ENCODE measurements around the gene FAM83C.
"Not testable (repeated sequence)": the region's sequence is repeated elsewhere in the genome, so short reads cannot be mapped to it uniquely, and the experiment has no call there.

FAM83C gene

GRCh38 chr20:35318502-35319157 lies 26.4 kb upstream of the FAM83C start:
- H3K27ac ChIP-seq, result peak overlapping the region; percentile 55
- no peak for TF ChIP-seq ZFX (IDR thresholded peaks at IDR 0.05)
- TF ChIP-seq, protein P1, sequence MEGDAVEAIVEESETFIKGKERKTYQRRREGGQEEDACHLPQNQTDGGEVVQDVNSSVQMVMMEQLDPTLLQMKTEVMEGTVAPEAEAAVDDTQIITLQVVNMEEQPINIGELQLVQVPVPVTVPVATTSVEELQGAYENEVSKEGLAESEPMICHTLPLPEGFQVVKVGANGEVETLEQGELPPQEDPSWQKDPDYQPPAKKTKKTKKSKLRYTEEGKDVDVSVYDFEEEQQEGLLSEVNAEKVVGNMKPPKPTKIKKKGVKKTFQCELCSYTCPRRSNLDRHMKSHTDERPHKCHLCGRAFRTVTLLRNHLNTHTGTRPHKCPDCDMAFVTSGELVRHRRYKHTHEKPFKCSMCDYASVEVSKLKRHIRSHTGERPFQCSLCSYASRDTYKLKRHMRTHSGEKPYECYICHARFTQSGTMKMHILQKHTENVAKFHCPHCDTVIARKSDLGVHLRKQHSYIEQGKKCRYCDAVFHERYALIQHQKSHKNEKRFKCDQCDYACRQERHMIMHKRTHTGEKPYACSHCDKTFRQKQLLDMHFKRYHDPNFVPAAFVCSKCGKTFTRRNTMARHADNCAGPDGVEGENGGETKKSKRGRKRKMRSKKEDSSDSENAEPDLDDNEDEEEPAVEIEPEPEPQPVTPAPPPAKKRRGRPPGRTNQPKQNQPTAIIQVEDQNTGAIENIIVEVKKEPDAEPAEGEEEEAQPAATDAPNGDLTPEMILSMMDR (conservative IDR thresholded peaks at IDR 0.05), result no peak

DNA sequence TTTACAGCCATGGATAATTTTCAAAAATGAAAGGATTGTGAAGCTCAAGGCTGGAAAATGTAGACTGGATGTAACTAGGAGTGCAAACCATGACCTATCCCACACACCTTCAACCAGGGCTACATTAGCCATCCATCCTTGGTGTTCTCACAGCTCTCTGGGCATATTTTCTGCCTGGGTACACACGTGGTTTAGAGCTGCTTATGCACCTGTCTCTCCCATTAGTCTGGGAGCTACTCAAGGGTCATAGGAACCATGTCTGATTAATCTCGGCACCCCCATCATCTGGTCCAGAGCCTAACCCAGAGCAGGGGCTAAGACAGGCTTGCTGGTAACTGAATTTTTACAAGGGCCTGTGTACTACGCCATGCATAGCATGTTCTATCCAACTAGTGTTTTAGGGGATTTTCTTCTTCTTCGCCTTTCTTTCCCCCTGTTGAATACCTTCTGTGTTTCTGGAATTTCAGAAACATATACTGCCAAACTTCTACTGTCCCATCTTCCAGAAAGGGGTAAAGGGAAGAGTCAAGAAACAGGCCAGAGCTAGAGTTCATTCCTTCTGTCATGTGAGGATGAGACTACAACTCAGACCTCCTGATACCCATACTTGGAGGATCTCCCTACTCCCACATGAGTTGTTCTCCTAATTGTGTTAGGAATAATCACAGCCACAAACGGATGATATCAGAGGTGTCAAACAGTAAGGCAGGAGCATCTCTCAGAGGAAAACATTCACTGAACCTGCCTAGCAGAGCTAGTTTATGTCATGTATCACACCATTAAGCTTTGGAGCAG lies 25.4 kb upstream of the FAM83C start:
- peak overlapping the region; percentile 55; the same call in 1 of the 2 replicates for H3K27ac ChIP-seq
- TF ChIP-seq ZFX (IDR thresholded peaks at IDR 0.05), result no peak
- TF ChIP-seq, protein P1 (conservative IDR thresholded peaks at IDR 0.05), result no peak

- TF ChIP-seq, protein P1 (conservative IDR thresholded peaks at IDR 0.05), result no peak
- no peak for TF ChIP-seq ZFX (IDR thresholded peaks at IDR 0.05)
- H3K27ac ChIP-seq, result no peak overlapping the region
Measured at GRCh38 chr20:35316086-35316485, 23.9 kb upstream of the FAM83C start.

DNA sequence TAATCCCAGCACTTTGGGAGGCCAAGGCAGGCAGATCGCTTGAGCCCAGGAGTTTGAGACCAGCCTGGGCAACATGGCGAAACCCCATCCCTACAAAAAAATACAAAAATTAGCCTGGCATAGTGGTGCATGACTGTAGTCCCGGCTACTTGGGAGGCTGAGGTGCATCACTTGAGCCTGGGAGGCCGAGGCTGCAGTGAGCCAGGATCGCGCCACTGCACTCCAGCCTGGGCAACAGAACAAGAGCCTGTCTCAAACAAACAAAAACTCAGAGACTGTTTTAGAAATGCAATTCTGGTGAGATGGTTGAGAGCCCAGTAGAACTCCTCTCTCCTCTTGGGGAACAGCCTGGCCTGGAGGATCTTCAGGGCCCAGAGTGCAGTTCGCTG lies 23.4 kb upstream of the FAM83C start:
- not testable (repeated sequence) for H3K27ac ChIP-seq

DNA sequence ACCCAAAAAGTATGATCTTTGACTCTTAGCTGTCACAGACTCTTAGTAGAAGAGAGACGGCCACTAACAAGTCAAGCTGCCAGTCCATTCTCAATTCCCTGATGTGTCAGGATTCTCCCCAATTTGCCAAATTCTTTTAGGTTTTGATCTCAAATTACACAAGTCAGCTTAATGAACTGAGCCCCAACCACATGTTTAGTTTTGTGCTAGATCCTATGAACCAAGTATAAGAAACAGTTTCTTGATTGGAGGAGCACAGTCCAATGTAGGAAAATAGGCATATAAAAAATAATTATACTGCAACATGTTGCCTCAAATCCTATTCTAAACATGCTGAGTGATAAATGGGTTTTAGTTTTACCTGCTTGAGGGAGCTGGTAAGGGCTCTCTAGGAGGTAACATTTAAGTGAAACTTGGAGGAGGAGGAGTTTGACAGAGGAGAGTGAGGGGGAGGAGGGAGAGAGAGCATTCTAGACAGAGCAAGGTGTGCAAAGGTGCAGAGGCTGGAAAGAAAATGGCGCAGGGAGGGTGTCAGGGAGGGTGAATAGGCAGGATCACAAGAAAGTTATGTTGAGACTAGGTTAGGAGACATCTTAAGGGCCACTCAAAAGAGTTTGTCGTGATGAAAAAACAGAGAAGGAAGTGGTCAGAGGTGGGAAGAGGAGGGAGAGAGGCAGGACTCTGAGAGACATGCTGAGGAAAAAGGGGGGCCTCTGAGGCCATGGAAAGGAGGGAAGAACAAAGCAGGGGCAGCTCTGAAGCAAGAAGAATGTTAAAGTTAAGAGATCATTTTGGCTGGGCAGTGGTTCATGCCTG lies 22.8 kb upstream of the FAM83C start:
- TF ChIP-seq ZFX (IDR thresholded peaks at IDR 0.05), result no peak
- TF ChIP-seq, protein P1 (conservative IDR thresholded peaks at IDR 0.05), result no peak
- no peak overlapping the region for H3K27ac ChIP-seq

DNA sequence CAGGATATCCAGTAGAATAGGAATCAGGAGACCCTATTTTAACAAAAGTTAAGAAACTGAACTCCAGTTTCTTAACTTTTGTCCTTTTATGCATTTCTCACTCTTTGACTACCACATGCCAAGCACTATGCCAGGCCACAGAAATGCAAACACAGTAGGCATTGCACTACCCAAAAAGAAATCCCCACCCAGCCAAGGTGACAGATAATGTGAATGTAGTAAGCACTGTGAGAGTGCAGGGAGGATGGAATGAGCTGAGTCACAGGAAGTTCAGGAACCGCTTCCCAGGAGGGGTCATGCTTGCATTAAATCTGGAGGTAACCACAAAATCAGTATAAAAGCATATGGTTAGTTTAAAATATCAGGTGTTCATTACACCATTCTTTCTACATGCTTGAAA lies 20.1 kb upstream of the FAM83C start:
- no peak overlapping the region for H3K27ac ChIP-seq

GRCh38 chr20:35311822-35312221 lies 19.6 kb upstream of the FAM83C start:
- TF ChIP-seq, protein P1 (conservative IDR thresholded peaks at IDR 0.05), result no peak
- no peak for TF ChIP-seq ZFX (IDR thresholded peaks at IDR 0.05)
- no peak overlapping the region for H3K27ac ChIP-seq

More for the DNA sequence above, 20.1 kb upstream of the FAM83C start:
- TF ChIP-seq ZFX (IDR thresholded peaks at IDR 0.05), result no peak
- TF ChIP-seq, protein P1 (conservative IDR thresholded peaks at IDR 0.05), result no peak
